ENCODE data around the gene FLT3. TPM values are rescaled to one million over a fixed set of nuclear protein-coding genes. Genes with fewer than 3 reads are reported as not detected.
A peak's percentile ranks its signal among the peaks of the same experiment; 100 is the strongest.

Gene FLT3
- total RNA-seq, 4 donors from 2014 or later: 0.55 to 0.95 TPM; not detected in 2

DNA sequence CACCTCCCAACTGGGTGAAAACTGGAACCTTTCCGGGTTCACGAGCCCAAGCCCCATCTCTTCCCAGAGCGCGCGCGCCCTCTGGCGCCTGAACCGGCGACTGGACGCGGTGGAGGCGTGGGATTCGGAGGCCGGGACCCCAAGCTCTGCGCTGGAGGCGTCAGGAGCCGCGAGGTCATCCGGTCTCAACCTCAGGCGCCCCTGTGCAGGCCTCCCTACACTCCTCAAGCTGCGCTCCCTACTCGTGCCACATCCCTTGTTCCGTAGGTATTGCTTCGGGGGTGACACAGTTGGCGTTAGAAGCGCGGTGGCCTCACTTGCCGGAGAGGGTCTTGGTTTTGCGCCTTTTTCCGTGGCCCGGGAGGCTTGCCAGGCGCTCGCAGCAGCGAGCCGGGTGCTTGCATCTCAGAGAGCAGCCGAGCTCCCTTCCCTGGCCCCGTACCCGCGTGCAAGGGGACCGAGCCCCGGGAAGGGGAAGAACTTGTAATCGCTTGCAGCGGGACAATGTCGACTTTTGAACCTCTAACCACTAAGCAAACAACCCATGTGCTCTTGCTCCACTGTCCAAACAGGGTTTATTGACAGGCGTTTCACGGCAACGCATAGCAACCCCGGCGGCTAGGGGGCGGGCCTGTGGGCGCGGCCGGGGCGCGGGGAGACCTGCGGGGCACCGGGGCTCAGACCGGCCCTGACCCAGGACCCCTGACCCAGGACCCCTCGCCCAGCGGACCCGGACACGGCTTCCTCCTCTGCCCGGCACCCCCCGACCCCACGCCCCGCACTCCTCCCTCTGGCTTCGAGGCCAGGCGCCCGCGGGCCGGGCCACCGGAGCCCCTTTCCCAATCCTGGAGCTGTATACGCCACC, 139.8 kb downstream of the FLT3 start:
- peak overlapping the region; percentile 75 to 97 (median 92) for H3K27ac ChIP-seq
- peak; percentile 88 for DNase-seq
- no peaks in the 10 kb centered on the region for H3K36me3 ChIP-seq
- intact Hi-C loops (cut with DNase I; ENCODE audit: low total_unique reads): no loop called here
- no peaks in the 10 kb centered on the region for H3K9me3 ChIP-seq
- peak overlapping the region in 3 of 4 donors; percentile 16 to 72 (median 30) for H3K4me3 ChIP-seq
- TF ChIP-seq, protein P1, sequence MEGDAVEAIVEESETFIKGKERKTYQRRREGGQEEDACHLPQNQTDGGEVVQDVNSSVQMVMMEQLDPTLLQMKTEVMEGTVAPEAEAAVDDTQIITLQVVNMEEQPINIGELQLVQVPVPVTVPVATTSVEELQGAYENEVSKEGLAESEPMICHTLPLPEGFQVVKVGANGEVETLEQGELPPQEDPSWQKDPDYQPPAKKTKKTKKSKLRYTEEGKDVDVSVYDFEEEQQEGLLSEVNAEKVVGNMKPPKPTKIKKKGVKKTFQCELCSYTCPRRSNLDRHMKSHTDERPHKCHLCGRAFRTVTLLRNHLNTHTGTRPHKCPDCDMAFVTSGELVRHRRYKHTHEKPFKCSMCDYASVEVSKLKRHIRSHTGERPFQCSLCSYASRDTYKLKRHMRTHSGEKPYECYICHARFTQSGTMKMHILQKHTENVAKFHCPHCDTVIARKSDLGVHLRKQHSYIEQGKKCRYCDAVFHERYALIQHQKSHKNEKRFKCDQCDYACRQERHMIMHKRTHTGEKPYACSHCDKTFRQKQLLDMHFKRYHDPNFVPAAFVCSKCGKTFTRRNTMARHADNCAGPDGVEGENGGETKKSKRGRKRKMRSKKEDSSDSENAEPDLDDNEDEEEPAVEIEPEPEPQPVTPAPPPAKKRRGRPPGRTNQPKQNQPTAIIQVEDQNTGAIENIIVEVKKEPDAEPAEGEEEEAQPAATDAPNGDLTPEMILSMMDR (IDR thresholded peaks at IDR 0.05): peak; percentile 45 to 81 (median 59)
- TF ChIP-seq EP300 (IDR thresholded peaks at IDR 0.05; ENCODE audit: low read depth) (no peak), POLR2A (IDR thresholded peaks at IDR 0.05) (peak; percentile 87), POLR2AphosphoS5 (IDR thresholded peaks at IDR 0.05) (peak; percentile 47 to 93 (median 89))
- in situ Hi-C loops (cut with MboI; ENCODE audit: low pct_ligation_motif_present in 1 of 4, low pct_unique_long_range_greater_than_20kb in 1 of 4, low sequenced_read_pairs in 3 of 4): no loop called here
- 0 to 2% methylated on average over 1 to 53 of the region's 73 CpGs for WGBS, 2 donors (ENCODE audit: low coverage in 1 of 2)
- peaks cover 95% of the 10 kb centered on the region for H3K27me3 ChIP-seq
- H3K4me1 ChIP-seq: peaks cover 0 to 72% (median 44%) of the 10 kb centered on the region in 4 donors

DNA sequence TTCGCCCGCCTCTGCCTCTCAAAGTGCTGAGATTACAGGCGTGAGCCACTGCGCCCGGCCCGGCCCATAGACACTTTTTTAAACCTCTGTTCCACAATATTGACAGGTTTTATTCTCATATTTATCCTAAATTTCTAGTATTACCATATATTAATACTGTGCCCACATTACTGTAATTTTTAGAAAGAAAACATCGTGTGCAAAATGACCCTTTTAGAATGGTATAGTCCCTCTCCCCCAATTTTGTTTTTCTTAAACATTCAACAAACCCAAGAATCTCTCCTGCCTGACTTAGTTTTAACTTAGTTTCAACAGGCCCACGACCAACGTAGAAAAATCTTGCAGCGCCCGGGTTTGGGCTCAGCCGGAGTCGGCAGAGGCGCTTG, 140.4 kb downstream of the FLT3 start:
- peak overlapping the region in 2 of 4 donors; percentile 30 to 72 for H3K4me3 ChIP-seq
- WGBS, 2 donors (ENCODE audit: low coverage in 1 of 2): 17 to 28% methylated on average over 13 to 14 of the region's 14 CpGs

DNA sequence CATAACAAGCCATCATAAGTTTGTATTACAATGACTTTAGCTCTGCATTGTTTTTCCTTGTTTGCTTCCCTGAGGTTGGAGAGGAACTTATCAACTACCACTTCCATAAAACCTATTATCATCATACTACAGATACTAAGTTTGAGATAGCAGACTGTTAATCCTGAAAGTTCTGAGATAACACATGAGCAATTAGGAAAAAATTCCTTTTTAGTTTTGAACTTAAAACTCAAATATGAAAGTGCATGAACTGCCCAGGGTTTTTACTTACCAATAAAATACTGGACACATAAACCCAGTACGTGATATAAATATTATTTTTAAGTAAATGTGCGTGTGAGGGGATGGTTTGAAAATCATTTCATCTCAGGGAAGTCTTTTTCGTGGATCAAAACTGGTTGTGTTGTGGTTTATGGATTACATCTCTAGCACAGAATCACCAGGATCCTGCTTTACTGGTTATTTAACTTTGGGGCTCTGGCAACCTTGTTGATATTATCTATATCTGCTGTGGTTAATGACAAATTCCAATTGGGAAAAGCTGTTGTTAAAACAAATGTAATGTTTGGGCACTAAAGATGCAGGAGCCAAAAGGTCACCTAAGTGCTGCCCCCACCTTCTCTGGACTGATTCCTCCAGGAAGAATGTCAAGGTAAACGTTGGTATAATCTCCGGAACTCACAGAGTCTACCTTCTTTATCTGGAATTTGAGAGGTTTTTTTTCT, 143.6 kb downstream of the FLT3 start:
- intact Hi-C loops (cut with DNase I; ENCODE audit: low total_unique reads) (no loop called here), in situ Hi-C loops (cut with MboI; ENCODE audit: low pct_ligation_motif_present in 1 of 4, low pct_unique_long_range_greater_than_20kb in 1 of 4, low sequenced_read_pairs in 3 of 4) (no loop called here)
- no peak for DNase-seq
- H3K9me3 ChIP-seq: no peaks in the 10 kb centered on the region
- 19 to 23% methylated on average over 5 of the region's 5 CpGs for WGBS, 2 donors (ENCODE audit: low coverage in 1 of 2)
- H3K36me3 ChIP-seq: no peaks in the 10 kb centered on the region
- no peak overlapping the region for H3K4me3 ChIP-seq
- peak overlapping the region; percentile 31 to 97 (median 92) for H3K27ac ChIP-seq
- H3K4me1 ChIP-seq: peaks cover 0 to 80% (median 36%) of the 10 kb centered on the region in 4 donors
- TF ChIP-seq EP300 (IDR thresholded peaks at IDR 0.05; ENCODE audit: low read depth) (no peak), POLR2AphosphoS5 (IDR thresholded peaks at IDR 0.05) (no peak), POLR2A (IDR thresholded peaks at IDR 0.05) (no peak)
- TF ChIP-seq, protein P1 (IDR thresholded peaks at IDR 0.05): no peak
- H3K27me3 ChIP-seq: peaks cover 100% of the 10 kb centered on the region

More for the DNA sequence above, 140.4 kb downstream of the FLT3 start:
- Histone ChIP-seq H3K27me3 (peaks cover 95% of the 10 kb centered on the region), H3K36me3 (no peaks in the 10 kb centered on the region), H3K4me1 (peaks cover 0 to 78% (median 44%) of the 10 kb centered on the region in 4 donors), H3K27ac (peak overlapping the region; percentile 75 to 97 (median 92)), H3K9me3 (no peaks in the 10 kb centered on the region)
- in situ Hi-C loops (cut with MboI; ENCODE audit: low pct_ligation_motif_present in 1 of 4, low pct_unique_long_range_greater_than_20kb in 1 of 4, low sequenced_read_pairs in 3 of 4): no loop called here
- intact Hi-C loops (cut with DNase I; ENCODE audit: low total_unique reads): no loop called here
- TF ChIP-seq EP300 (IDR thresholded peaks at IDR 0.05; ENCODE audit: low read depth): no peak
- TF ChIP-seq, protein P1 (IDR thresholded peaks at IDR 0.05): no peak
- no peak for TF ChIP-seq POLR2AphosphoS5 (IDR thresholded peaks at IDR 0.05)
- no peak for TF ChIP-seq POLR2A (IDR thresholded peaks at IDR 0.05)
- DNase-seq: no peak

DNA sequence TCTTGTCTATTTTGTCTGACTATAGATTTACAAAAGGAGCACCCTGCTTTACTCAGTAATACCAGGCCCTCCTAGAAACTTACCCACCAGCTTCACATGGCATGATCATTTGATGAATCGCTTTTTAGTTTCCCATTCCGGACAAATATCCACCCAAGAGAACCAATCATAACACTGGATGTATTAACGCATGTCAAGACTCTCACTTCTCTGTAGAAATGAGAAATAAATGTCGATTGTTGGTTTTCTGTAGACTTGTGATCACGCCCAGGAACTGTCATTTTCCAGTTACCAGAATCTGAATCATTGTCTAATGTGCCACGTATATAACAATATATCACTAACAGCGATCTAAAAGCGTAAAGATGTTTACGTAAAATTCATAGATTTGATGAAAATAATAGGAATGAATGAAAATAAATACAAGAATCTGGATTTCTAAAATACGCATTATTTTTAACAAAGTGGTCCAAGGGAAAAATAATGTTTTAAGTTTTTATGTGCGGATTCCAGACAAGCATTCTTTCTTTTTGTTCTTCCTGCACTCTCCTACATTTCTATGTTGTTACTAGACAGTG, 145.3 kb downstream of the FLT3 start:
- Histone ChIP-seq H3K27me3 (peaks cover 90% of the 10 kb centered on the region), H3K4me3 (peak overlapping the region in 3 of 4 donors; percentile 38 to 58 (median 54)), H3K9me3 (no peaks in the 10 kb centered on the region), H3K27ac (peak overlapping the region; percentile 87 to 97 (median 92)), H3K4me1 (peaks cover 0 to 63% (median 22%) of the 10 kb centered on the region in 4 donors), H3K36me3 (no peaks in the 10 kb centered on the region)
- no peak for TF ChIP-seq POLR2AphosphoS5 (IDR thresholded peaks at IDR 0.05)
- TF ChIP-seq, protein P1 (IDR thresholded peaks at IDR 0.05): no peak
- TF ChIP-seq POLR2A (IDR thresholded peaks at IDR 0.05): no peak
- TF ChIP-seq EP300 (IDR thresholded peaks at IDR 0.05; ENCODE audit: low read depth): no peak
- DNase-seq: no peak
- intact Hi-C loops (cut with DNase I; ENCODE audit: low total_unique reads) (no loop called here), in situ Hi-C loops (cut with MboI; ENCODE audit: low pct_ligation_motif_present in 1 of 4, low pct_unique_long_range_greater_than_20kb in 1 of 4, low sequenced_read_pairs in 3 of 4) (no loop called here)
- 50 to 51% methylated on average over 10 to 11 of the region's 11 CpGs for WGBS, 2 donors (ENCODE audit: low coverage in 1 of 2)
